NCI-H1105 treated with DMSO at 0.1 percent for 48 hours (cell line): ENCODE data around the gene PAFAH1B2.
A peak's percentile ranks its signal among the peaks of the same experiment; 100 is the strongest.
"Not testable (repeated sequence)": the region's sequence is repeated elsewhere in the genome, so short reads cannot be mapped to it uniquely, and the experiment has no call there.

Experiments used
- DNase-seq: peaks from one replicate; lab custom pipeline; 2025; lab: John Stamatoyannopoulos, UW

Gene PAFAH1B2

DNA sequence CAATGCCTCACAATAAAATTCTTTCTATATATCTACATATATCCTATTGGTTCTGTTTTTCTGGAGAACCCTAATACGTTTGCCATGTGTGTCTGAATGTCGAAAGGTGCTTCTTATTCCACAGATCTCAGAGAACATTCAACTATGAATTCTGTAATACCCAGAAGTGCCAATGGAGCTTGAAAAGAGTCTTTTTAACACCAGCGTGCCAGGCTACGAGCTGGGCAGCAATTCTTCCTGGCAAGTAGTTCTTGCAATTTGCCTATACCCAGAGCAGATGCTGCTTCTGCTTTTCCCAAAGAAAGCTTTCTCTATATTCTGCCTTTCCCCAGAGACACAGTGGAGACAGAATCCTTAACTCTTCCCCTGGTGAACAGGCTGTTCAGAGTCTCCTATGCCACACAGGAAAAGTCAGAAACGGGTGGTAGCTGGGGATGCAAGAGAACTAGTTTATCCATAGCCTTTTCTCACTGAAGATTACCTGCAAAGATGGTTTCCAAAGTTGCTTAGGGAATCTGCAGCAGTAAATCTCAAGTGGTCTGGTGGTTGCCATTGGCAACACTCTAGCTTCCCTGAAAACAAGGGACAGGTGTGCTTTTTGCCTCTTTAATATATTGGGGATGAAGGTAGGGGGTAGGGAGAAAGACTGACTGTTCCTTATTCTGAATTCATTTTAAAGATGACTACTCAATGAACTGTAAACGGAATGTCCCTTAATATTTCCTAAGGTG is 16.8 kb upstream of the PAFAH1B2 start:
- peak; percentile 91 for DNase-seq

DNA sequence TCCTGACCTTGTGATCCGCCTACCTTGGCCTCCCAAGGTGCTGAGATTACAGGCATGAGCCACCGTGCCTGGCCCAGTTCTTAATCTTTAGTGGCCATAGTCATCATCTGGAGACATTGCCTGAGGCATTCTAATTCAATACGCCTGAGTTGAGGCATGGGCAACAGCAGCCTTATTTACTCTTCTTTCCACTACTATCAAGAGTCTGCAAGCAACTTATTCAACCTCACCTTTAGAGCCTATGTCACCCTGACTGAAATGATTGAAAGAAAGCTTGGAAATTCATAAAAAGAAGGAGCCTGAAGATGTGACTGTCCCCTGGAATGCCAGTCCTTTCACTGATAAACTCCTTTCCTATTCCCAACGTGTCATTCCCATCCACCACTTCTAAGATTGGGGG is 15.8 kb upstream of the PAFAH1B2 start:
- no peak for DNase-seq

DNA sequence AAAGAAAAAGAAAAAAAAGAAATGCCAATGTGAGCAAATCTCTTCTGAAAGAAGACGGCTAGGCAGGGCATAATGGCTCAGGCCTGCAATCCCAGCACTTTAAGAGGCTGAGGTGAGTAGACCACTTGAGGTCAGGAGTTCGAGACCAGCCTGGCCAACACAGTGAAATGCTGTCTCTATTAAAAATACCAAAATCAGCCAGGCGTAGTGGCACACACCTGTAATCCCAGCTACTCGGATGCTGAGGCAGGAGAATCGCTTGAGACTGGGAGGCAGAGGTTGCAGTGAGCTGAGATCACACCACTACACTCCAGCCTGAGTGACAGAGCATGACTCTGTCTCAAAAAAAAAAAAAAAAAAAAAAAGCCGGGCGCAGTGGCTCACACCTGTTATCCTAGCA is 13.7 kb upstream of the PAFAH1B2 start:
- not testable (repeated sequence) for DNase-seq

DNA sequence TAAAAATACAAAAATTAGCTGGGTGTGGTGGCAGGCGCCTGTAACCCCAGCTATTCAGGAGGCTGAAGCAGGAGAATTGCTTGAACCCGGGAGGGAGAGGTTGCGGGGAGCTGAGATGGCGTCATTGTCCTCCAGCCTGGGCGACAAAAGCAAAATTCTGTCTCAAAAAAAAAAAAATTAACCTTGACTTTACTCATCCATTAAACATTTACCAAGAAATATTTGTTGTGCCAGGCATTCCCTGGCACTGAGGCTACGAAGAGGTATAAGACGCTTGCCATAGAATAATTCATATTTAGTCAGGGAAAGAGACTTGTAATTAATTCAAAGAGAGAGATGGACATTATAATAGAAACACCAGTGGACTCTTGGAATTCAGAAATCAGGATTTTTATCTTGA is 13.2 kb upstream of the PAFAH1B2 start:
- DNase-seq: no peak

DNA sequence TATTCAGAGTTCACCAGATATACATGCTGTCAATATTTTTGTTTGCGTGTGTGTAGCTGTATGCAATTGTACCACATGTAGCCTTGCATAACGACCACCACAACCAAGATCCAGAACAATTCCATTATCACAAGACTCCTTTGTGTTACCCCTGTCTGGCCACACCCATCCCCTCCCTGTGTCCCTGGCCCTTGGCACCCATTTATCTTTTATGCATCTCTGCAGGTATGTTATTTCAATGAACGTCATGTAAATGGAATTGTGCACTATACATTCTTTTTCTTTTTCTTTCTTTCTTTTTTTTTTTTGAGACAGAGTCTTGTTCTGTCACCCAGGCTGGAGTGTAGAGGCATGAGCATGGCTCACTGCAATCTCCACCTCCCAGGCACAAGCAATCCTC is 9.7 kb upstream of the PAFAH1B2 start:
- DNase-seq: no peak

DNA sequence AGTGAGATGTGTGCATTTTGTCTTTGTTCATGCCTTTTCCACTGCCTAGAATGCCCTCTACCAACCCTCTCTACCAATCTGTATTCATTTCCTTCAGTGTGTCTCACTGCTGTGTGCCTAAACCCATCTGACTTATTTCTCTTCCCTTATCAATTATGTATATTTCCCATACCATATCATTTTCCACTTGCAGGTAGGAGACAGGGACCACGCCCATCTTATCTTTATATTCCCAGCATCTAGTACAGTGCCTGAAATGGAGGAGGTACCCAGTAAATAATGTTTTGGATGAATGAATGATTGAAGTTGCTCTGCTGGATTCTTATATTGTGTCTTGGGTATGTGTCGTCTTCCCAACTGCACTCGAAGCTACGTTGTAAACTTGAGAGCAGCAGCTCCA is 9.1 kb upstream of the PAFAH1B2 start:
- DNase-seq: not testable (repeated sequence)

DNA sequence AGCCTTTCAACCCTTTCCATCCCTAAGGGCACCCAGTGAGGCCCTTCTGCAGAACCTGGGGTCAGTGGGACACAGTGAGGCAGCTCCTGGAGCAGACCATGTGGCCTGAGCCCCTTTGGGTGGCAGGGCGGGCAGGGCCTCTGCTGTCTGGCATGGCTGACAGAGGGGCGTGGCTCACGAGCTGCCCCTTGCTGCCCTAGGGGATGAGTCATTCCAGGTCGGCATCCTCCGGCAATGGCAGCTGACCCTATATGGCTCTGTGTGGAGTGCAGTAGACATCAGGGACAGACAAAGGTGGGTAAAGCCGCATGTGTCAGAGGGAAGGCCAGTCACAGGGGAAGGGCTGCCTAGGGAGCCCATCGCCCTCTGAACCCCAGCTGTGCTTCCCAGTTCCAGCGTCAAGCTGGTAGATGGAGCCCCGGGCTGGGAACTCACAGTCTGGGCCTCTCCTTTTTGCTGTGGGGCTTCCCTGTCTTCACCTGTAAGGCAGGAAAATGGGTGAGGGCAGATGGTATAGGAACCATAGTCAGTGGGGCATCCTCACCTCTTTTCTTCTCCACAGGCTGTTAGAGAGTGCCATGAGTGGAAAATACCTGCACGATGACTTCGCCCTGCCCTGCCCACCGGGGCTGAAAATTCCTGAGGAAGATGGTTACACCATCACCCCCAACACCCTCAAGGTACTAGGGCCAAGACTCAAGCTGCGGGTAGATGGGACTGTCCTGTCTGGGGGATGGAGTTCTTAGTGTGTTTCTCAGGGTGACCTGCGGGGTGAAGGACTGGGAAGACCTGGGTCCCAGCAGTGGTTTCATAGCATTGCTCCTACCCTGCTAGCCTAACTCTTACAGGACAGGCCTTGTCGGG is 6.6 kb upstream of the PAFAH1B2 start:
- DNase-seq: not testable (repeated sequence)

DNA sequence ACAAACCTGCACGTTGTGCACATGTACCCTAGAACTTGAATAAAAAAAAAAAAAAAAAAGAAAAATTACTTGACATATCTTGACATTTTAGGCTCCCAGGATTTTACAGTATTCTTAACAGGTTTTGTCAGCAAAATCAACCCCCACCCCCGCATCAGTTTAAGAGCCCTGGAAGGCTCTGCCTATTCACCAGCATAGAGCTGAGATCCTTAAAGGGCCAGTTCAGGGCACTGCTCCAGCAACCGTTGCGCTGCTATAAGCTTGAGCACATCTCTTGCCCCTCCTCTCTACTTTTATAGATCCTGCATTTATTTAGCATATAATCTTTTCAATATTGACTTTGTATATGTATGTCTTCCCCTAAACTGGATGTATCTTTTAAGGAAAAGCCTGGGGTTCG is 697 bp upstream of the PAFAH1B2 start:
- peak; percentile 71 for DNase-seq

DNA sequence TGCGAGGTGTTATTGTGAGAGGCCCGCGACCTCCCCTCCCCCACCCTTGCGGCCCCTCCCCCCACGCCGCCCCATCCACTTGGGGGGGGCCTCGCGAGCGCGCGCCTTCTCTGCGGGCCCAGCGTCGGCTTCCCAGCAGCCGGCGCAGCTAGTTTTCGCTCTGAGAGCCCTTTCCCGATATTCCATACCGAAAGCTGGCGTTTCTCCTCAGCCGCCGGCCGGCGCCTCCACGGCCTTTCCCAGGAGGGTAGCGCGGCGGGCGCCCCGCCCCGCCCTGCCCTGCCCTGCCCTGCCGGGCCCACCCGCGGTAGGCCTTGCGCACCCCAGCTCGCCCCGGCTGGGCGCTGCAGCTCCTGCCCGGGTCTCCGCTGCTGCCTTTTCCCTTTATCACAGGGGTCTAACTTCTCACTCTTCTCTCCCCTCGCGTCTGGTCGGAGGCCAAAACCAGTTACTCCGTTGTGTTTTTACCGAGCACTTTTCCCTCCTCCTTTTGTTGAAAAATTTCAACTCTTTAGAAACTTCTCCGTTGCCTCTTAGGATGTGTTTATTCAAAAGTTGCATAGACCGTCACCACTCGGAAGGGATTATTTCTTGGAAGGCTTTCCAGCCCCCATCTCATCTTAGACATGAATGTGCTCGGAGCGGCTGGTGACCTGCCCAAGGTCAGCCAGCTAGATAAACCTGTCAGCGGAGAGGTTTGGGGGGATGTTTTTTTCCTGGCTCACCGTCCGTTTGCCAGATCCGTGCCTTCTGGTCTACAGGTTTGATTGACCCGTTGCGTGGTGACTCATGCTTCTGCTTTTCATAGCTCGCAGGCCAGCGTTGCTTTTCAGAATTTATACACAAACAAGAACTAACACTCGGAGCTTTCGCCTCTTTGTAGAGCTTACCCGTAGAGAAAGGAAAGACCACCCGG is 648 bp downstream of the PAFAH1B2 start:
- DNase-seq: peak; percentile 53

DNA sequence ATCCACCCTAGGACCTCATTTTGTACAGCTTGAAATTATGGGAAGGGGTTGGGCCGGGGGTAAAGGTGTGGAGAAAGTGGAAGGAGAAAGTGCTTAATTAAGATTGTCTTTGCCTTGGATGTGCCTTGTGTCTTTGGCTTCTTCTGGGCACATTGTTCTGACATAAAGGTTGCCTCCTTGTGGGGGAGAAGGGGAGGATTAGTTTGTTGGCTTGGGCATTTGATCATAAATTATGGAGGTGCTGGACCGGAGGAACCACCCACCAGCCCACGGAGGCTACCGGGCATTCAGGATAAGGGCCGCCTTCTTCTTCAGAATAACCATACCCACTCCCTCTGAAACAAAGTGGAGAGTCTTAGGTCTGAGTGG is 1.3 kb downstream of the PAFAH1B2 start:
- peak; percentile 5 for DNase-seq

DNA sequence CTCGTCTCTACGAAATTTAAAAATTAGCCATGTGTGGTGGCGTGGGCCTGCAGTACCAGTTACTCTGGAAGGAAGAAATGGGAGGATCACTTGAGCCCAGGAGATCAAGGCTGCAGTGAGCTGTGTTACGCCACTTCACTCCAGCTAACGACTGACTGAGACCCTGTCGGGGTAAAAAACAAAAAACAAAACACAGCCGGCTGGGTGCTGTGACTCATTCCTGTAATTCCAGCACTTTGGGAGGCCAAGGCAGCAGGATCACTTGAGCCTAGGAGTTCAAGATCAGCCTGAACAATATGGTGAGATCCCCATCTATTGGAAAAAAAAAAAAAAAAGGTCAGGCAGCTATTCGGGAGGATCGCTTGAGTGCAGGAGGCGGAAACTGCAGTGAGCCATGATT is 2.4 kb downstream of the PAFAH1B2 start:
- no peak for DNase-seq

DNA sequence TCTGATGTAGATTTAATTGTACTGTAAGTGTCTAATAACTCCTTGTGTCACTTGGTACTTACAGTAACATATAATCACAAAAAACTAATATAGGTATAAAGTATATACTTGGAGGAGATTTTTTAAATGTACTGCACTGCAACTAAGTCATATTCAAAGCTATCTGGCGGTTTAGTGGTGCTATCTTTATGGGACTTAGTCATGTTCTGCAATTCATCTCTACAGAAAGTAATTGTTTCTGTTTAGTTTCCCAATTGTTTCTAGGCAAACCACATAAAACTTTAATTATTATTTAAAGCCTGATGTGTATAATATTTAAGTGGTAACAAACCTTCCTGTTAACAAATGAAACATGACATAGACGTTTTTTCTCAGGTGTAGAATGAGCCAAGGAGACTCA is 8.0 kb downstream of the PAFAH1B2 start:
- no peak for DNase-seq

DNA sequence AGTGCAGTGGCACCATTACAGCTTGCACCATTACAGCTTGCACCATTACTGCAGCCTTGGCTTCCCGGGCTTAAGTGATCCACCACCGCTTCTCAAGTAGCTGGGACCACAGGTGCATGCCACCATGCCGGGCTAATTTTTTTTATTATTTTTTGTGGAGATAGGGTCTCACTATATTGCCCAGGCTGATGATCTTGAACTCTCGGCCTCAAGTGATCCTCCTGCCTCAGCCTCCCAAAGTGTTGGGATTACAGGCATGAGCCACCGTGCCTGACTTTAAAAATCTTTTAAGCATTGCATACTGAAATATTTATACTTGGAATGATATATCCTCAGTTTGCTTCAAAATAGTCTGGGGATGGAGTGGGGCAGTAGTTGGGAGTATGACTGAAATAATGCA is 10.4 kb downstream of the PAFAH1B2 start:
- DNase-seq: no peak

DNA sequence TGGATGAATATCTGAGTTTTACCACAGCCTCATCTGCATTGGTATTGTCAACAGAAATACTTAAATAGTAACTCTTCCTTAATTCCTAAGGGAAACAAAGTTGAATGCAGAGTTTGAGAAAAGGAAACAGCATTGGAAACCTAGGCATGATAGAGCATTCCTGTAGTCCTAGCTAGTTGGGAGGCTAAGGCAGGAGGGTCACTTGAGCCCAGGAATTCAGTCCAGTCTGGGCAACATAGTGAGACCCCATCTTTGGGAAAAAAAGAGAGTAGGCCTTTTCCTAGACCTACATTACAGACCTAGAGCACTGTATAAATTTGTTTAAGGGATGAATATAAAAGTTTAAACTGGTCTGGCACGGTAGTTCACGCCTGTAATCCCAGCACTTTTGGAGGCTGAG is 13.4 kb downstream of the PAFAH1B2 start:
- DNase-seq: no peak

DNA sequence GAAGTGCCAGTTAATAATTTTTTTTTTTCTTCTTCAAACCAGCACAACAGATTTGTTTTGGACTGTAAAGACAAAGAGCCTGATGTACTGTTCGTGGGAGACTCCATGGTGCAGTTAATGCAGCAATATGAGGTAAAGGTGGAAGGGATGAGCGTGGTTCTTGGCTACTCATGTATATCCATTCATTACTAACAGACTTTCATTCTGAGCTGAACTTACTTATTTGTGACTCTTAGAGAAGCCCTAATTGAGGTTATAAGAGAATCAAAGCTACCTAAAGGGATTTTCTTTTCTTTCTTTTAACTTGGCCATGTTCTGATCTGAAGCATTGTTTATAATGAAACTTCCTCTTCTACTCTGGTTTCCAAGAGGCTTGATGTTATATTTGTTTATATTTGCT is 15.8 kb downstream of the PAFAH1B2 start:
- DNase-seq: no peak

DNA sequence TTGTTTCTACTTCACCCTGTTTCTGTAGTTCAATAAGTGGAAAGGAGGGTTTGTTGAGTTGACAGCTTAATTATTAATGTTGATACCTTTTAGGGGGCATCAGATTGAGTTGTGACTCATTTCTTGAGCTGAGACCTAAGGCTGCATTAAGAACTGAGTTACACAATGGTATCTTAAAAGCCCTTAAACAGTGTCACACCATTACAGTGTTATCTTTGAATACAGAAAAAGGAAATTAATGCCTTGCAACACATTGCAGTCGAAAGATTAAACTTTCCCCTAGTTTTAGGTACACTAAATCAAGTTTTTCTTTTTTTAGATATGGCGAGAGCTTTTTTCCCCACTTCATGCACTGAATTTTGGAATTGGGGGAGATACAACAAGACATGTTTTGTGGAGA is 16.7 kb downstream of the PAFAH1B2 start:
- no peak for DNase-seq

DNA sequence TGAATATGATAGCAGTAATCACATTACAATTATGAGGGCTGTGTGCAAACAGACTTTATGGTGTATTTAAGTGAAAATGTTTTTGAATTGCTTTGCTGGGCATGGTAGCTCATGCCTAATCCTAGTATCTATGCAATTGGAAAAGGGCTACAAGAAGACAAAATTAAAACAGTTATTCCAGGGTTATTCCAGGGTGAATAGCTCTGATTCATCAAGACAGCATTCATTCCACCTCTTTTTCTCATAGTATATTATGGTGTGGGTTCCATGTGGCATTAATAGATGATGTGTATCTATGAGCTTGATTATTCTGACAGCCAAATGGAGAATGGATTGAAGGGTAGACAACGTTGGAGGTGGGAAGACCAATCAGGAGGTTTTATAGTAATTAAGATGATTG is 22.4 kb downstream of the PAFAH1B2 start:
- DNase-seq: no peak

DNA sequence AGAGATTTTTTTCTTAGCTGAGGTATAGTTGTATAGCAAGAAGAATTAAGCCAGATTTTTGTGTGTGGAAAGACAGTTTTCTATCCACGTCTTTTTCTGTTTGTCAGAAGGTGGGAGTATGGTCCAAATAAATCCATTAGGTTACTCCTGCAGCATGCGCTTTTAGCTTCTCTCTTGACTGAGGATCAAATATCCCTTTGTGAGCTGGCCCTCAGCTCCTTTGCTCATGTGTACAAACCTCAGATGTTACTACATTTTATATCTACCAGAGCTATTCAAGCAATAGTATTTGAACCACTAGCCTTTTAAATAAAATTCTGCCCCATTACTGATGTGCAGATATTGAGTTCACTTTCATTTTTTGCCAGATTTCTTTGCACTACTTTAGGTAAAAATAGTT is 25.6 kb downstream of the PAFAH1B2 start:
- no peak for DNase-seq

DNA sequence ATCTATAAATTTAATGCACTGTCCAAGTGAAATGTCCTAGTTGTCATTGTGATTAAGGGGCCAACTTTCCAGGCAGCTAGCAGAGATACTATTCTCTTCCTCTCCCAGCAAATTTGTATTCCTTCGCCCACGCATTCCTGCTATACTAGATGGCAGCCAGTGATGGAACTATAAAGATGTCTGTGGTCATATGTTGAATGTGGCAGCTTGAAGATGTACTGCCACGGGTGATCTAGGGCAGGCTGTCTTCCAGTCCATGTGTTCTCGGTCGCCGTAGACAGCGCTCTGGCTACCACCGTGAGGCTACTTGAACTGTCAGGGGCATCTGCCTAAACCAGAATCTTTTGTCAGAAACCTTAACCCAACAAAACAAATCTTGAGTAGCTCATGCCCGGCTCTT is 26.1 kb downstream of the PAFAH1B2 start:
- no peak for DNase-seq

DNA sequence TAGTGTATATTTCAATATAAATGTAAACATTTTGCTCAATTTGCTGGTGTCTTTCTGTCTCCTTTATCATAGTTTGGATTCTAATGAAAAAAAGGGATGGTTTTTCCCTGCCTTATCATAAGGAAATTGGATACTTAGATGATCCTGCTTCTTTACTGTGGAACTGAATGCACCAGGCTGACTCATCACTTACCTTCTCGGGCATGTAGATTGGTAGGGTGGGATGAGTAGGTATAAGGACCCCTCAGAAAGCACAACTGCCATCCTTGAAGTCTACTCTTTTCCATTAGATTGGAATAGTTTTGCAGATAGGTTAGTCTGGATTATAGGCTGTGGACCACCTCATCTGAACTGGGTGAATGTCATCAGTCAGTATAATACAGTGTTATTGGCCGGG is 26.9 kb downstream of the PAFAH1B2 start:
- DNase-seq: no peak

DNA sequence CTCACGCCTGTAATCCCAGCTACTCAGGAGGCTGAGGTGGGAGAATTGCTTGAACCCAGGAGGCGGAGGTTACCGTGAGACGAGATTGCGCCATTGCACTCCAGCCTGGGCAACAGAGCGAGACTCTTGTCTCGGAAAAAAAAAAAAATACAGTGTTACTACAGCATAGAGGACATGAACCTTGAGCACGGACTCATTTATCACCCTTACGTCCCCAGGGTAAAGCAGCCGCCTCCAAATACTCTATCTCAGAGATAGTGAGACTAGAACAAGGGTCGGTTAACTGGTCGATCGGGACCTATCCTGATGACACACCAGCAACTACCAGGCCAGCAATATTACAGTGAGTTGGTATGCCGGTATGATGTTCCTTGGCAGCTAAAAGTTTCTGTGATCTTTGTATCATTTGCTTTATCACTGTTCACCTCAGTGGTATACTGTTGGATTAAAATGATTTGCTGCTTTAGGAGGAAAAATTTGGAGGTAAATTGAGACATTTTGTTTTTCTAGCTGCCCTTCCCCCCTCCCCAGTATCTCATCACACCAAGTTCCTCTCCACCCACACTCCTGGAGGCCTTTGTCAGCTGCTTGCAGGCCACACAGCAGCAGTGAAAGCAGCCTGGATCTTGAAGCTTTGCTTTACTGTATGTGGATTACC is 27.4 kb downstream of the PAFAH1B2 start:
- DNase-seq: no peak
